HFF-Myc (cell line): ENCODE results near the gene CELF2.

Experiments used
- DNase-seq: peaks from one replicate; pipeline ENCODE4 v3.0.0-alpha.2; 2011; ENCODE audit warnings: low read depth; ENCODE audit errors: extremely low read depth
- H3K4me3 ChIP-seq: replicated peaks from 2 replicates; pipeline ENCODE4 v1.5.1; 2011; ENCODE audit warnings: low read depth, mild to moderate bottlenecking, control low read depth, low read length
- TF ChIP-seq, protein P1 (sequence below): IDR thresholded peaks from 2 replicates; pipeline ENCODE4 v1.5.1; 2012; ENCODE audit warnings: mild to moderate bottlenecking, low read depth, low read length, control low read depth; ENCODE audit errors: missing control alignments

CELF2 gene

DNA sequence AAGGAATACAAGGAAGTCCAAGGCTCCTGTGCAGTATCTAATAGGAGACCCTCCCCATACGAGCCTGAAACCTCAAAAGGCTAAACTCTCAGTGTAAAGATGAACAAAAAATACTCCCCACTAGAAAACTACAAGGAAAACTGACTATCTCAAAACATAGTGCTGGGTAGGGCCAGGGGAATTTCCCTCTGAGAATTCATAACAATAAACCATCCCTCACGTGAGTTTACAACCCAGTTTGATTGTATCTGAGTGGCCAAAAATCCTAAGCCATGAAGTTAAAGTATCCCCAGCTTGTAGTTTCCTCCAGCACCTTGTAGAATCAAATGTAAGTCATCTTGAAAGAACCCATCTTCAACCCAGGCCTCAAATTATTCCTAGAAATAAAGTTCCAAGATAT, 293.4 kb downstream of the CELF2 start:
- no peak for DNase-seq
- TF ChIP-seq, protein P1, sequence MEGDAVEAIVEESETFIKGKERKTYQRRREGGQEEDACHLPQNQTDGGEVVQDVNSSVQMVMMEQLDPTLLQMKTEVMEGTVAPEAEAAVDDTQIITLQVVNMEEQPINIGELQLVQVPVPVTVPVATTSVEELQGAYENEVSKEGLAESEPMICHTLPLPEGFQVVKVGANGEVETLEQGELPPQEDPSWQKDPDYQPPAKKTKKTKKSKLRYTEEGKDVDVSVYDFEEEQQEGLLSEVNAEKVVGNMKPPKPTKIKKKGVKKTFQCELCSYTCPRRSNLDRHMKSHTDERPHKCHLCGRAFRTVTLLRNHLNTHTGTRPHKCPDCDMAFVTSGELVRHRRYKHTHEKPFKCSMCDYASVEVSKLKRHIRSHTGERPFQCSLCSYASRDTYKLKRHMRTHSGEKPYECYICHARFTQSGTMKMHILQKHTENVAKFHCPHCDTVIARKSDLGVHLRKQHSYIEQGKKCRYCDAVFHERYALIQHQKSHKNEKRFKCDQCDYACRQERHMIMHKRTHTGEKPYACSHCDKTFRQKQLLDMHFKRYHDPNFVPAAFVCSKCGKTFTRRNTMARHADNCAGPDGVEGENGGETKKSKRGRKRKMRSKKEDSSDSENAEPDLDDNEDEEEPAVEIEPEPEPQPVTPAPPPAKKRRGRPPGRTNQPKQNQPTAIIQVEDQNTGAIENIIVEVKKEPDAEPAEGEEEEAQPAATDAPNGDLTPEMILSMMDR = no peak
- H3K4me3 ChIP-seq = no peak overlapping the region

- TF ChIP-seq, protein P1 = no peak
- no peak for DNase-seq
- H3K4me3 ChIP-seq = no peak overlapping the region
These were observed 295.8 kb downstream of the CELF2 start for GRCh38 chr10:11313463-11313862.

- H3K4me3 ChIP-seq = no peak overlapping the region
- DNase-seq = no peak
- TF ChIP-seq, protein P1 = no peak
These were observed 300.4 kb downstream of the CELF2 start for GRCh38 chr10:11317936-11318670.

DNA sequence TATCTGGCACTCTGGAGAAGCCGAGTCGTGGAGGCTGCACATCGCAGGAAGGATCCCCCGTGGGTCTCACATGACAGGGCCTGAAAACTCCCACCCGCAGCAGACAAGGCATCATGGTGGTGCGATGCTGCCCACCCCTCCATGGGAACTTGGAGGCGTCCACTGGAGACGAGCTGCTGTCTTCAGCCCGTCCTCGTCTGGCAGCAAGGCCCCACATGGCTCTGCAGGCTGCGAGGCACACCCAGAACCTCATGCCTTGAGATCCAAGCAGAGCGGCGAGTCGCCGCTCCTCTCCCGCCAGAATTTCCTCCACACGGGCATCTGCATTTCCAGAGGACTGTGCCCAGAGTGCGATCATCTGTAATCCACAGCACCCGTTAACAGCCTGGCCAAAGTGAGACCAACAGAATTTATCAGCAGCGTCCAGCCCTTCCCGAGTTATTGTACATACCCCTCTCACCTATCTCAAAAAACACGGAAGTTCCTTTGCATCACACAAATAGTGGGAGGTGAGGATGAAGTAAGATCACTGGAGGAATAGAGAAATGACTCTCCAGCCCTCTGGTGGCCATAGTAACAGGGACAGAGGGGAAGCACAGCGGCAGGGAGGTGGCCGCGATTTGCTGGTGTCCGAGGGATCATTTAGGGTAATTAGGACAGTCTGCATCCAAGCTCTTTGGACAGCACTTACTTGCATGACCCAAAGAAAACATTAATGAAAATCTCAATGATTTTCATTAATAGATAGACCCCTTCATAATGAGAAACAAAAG, 301.3 kb downstream of the CELF2 start:
- TF ChIP-seq, protein P1 = peak; percentile 16
- DNase-seq = no peak
- no peak overlapping the region for H3K4me3 ChIP-seq

- H3K4me3 ChIP-seq = no peak overlapping the region
- no peak for DNase-seq
- TF ChIP-seq, protein P1 = no peak
These were observed 302.4 kb downstream of the CELF2 start for GRCh38 chr10:11319990-11320602.

DNA sequence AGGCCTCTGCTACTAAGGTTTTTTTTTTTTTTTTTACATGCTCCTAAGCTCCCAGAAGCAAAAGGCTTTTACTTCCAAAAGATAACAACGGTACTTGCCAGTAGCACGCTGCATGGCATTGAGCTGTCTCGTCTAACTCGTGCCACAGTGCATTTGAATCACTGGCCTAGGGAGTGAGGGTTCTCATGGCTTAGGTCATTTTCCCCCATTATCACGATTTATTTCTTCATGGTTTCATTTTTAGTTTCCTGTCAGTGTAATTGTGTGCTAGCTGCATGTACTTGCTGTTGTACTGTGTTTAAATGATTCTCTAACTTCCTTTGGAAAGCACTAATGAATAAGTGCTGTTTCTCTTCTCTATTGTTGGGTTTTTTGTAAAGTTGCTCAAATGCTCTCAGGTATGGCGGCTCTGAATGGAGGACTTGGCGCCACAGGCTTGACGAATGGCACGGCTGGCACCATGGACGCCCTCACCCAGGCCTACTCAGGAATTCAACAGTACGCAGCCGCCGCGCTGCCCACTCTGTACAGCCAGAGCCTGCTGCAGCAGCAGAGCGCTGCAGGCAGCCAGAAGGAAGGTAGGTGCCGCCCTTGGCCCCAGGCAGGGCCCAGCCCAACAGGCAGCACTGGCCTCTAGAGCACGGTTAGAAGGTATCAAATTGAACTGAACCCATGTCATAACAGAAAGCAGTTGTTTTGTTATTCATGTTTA, 303.3 kb downstream of the CELF2 start:
- DNase-seq = no peak
- no peak overlapping the region for H3K4me3 ChIP-seq
- TF ChIP-seq, protein P1 = no peak
